Esophagus squamous epithelium (tissue), 4 donors: ENCODE data around the gene SGCD.

ENCODE experiments used
- POLR2A ChIP-seq, 4 donors: fragments of 450-650 bp; IDR thresholded peaks; one replicate each; pipeline ENCODE4 v1.6.1; 2017; ENCODE audit warnings: antibody characterized with exemption in 4 of 4, mild to moderate bottlenecking in 4 of 4, moderate library complexity in 3 of 4
- TF ChIP-seq, protein P1 (sequence below), 6 experiments: fragments of 450-650 bp in 4 of 6; fragments of 200-600 bp in 2 of 6; sonication (generic) in 2 of 6; IDR thresholded peaks; one replicate each; pipeline ENCODE4 v1.5.1; 2016 to 2019; ENCODE audit warnings: antibody characterized with exemption in 6 of 6, mild to moderate bottlenecking in 4 of 6, moderate library complexity in 4 of 6

DNA sequence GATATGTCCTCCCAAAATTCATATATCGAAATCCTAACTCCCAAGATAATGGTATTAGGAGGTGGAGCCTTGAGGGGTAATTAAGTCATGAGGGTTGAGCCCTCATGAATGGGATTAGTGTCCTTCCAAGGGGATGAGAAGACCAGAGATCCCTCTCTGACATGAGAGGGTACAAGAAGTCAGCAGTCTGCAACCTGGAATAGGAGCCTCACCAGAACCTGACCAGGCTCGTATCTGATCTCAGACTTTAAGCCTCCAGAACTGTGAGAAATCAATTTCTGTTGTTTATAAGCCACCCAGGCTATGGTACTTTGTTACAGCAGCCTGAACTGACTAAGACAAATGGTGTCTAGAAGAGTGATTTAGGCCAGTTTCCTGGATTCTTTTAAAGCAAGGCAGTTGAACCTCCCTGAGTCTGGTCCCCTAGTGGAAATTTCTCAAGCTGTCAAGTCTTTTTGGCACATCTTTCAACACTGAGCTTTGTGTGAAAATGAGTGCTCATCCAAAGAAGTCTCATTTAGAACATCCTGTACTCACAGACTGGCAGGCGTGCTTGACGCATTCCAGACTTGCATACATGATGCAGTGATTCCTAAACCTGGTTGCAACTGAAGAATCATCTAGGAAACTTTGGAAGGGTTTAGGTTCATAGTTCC lies 268.3 kb downstream of the SGCD start:
- TF ChIP-seq, protein P1, sequence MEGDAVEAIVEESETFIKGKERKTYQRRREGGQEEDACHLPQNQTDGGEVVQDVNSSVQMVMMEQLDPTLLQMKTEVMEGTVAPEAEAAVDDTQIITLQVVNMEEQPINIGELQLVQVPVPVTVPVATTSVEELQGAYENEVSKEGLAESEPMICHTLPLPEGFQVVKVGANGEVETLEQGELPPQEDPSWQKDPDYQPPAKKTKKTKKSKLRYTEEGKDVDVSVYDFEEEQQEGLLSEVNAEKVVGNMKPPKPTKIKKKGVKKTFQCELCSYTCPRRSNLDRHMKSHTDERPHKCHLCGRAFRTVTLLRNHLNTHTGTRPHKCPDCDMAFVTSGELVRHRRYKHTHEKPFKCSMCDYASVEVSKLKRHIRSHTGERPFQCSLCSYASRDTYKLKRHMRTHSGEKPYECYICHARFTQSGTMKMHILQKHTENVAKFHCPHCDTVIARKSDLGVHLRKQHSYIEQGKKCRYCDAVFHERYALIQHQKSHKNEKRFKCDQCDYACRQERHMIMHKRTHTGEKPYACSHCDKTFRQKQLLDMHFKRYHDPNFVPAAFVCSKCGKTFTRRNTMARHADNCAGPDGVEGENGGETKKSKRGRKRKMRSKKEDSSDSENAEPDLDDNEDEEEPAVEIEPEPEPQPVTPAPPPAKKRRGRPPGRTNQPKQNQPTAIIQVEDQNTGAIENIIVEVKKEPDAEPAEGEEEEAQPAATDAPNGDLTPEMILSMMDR (IDR thresholded peaks at IDR 0.05), result peak in 1 of 6 experiments; percentile 12
- TF ChIP-seq POLR2A (IDR thresholded peaks at IDR 0.05), result no peak
